OCI-LY1 (cell line): Measurements from ENCODE around the gene FRMD5.
"Not testable (repeated sequence)": the region's sequence is repeated elsewhere in the genome, so short reads cannot be mapped to it uniquely, and the experiment has no call there.

Experiments used
- H2AFZ ChIP-seq: fragments of 200-600 bp; sonication (generic), shearing (Covaris generic); 2 replicates; pipeline ENCODE4 v1.6.0; 2014; ENCODE audit warnings: antibody characterized with exemption, mild to moderate bottlenecking, low read length
- H3F3A ChIP-seq: fragments of 200-600 bp; sonication (generic), shearing (Covaris generic); 2 replicates; pipeline ENCODE4 v1.6.0; 2014; ENCODE audit warnings: mild to moderate bottlenecking, antibody characterized with exemption, low read length, moderate library complexity; ENCODE audit not compliant: insufficient read depth
- H3K27ac ChIP-seq: fragments of 200-600 bp; sonication (generic); 2 replicates; pipeline ENCODE4 v1.5.1; 2014; ENCODE audit warnings: low read length, mixed run types, mild to moderate bottlenecking, low read depth; ENCODE audit not compliant: poor library complexity, severe bottlenecking
- H3K27me3 ChIP-seq: fragments of 200-600 bp; sonication (generic); 2 replicates; pipeline ENCODE4 v1.6.0; 2014; ENCODE audit warnings: antibody characterized with exemption, mild to moderate bottlenecking, low read length, moderate library complexity; ENCODE audit not compliant: insufficient read depth
- H3K36me3 ChIP-seq: fragments of 200-600 bp; sonication (generic); 2 replicates; pipeline ENCODE4 v1.6.1; 2014; ENCODE audit warnings: mild to moderate bottlenecking, antibody characterized with exemption, low read length, moderate library complexity, mixed read lengths; ENCODE audit not compliant: insufficient read depth
- H3K4me1 ChIP-seq: fragments of 200-600 bp; sonication (generic); 2 replicates; pipeline ENCODE4 v1.5.1; 2014; ENCODE audit warnings: mild to moderate bottlenecking, low read length, moderate library complexity; ENCODE audit not compliant: insufficient read depth, severe bottlenecking
- H3K4me2 ChIP-seq: fragments of 200-600 bp; sonication (generic), shearing (Covaris generic); 2 replicates; pipeline ENCODE4 v1.6.1; 2014; ENCODE audit warnings: low read length
- H3K4me3 ChIP-seq: fragments of 200-600 bp; sonication (generic); 2 replicates; pipeline ENCODE4 v1.5.1; 2014; ENCODE audit warnings: low read length, low read depth, mild to moderate bottlenecking, mixed read lengths; ENCODE audit not compliant: poor library complexity, severe bottlenecking
- H3K79me2 ChIP-seq: fragments of 200-600 bp; shearing (Covaris generic); 2 replicates; pipeline ENCODE4 v1.6.1; 2016; ENCODE audit warnings: mixed run types, low read length, mixed read lengths; ENCODE audit not compliant: insufficient read depth
- H3K9ac ChIP-seq: fragments of 200-600 bp; sonication (generic), shearing (Covaris generic); 2 replicates; pipeline ENCODE4 v1.6.1; 2014; ENCODE audit warnings: mild to moderate bottlenecking, low read length, mixed read lengths
- H3K9me2 ChIP-seq: fragments of 200-600 bp; sonication (generic), shearing (Covaris generic); 2 replicates; pipeline ENCODE4 v1.6.1; 2014; ENCODE audit warnings: low read depth, mild to moderate bottlenecking, low read length, mixed read lengths
- H3K9me3 ChIP-seq: fragments of 200-600 bp; shearing (Covaris generic); 2 replicates; pipeline ENCODE4 v1.6.1; 2014; ENCODE audit warnings: low read length, mixed read lengths
- H4K20me1 ChIP-seq: fragments of 200-600 bp; sonication (generic), shearing (Covaris generic); 2 replicates; pipeline ENCODE4 v1.6.0; 2016; ENCODE audit warnings: mild to moderate bottlenecking, low read length; ENCODE audit not compliant: insufficient read depth
- CTCF ChIP-seq: fragments of 200-600 bp; sonication (generic), shearing (Covaris generic); IDR thresholded peaks from 2 replicates; pipeline ENCODE4 v1.5.1; 2017; ENCODE audit warnings: mild to moderate bottlenecking, antibody characterized with exemption, low read length, moderate library complexity, mixed read lengths
- EZH2 ChIP-seq: fragments of 200-600 bp; sonication (generic), shearing (Covaris generic); IDR thresholded peaks from 2 replicates; pipeline ENCODE4 v1.8.0; 2017; ENCODE audit warnings: borderline replicate concordance, mixed run types, mild to moderate bottlenecking, antibody characterized with exemption, low read length, moderate library complexity, mixed read lengths

The FRMD5 gene

DNA sequence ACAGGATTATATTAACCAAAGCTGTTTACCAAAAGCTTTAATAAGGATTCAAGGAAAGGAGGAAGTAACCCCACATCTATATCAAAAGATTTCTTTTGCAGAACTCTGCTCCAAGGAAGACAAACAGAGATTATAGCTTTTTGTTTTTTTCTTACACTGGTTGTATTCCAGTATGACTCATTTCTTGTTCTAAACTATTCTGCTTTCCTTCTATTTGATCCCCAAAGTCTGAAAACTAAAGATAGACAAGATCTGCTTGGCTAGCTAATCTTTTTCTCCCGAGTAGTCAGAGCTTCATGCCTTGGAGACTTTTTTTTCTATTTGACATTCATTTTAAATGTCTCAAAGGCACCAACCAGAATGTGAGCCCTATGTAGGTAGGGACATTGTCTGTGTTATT is 36.8 kb upstream of the FRMD5 start:
- Histone ChIP-seq H4K20me1 (no peaks in the 10 kb centered on the region), H3K27ac (no peak overlapping the region), H3K9ac (no peak overlapping the region), H3K4me3 (no peak overlapping the region), H3K36me3 (no peaks in the 10 kb centered on the region), H3K9me2 (no peaks in the 10 kb centered on the region), H3K79me2 (no peaks in the 10 kb centered on the region), H3K27me3 (no peaks in the 10 kb centered on the region), H3K4me1 (no peaks in the 10 kb centered on the region), H3K9me3 (no peaks in the 10 kb centered on the region), H2AFZ (no peak overlapping the region), H3F3A (no peaks in the 10 kb centered on the region), H3K4me2 (no peak overlapping the region)
- TF ChIP-seq EZH2 = no peak
- TF ChIP-seq CTCF = no peak

- not testable (repeated sequence) for H3K27me3 ChIP-seq
Observed at GRCh38 chr15:44229301-44229700, 34.2 kb upstream of the FRMD5 start.

DNA sequence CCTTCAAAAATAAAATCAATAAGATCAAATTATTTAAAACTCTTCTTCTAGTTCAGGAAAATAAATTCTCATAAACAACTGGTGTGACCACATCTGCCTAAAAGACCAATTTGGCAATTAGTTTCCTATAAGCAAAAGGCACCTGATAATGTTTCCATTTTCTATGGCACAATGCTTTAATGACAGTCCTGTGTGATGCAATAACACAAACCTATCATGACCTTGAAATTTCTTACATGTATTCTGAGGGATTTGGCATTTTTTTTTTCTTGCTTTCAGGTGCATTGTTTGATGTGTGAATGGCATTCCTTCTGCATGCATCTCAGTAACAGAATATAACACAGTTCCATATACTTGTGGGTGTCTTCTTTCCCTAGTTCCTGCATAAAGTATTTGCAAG is 32.5 kb upstream of the FRMD5 start:
- no peak for TF ChIP-seq EZH2
- TF ChIP-seq CTCF = no peak
- Histone ChIP-seq H2AFZ (no peak overlapping the region), H3K27ac (no peak overlapping the region), H4K20me1 (no peaks in the 10 kb centered on the region), H3K9ac (no peak overlapping the region), H3K27me3 (no peaks in the 10 kb centered on the region), H3K4me2 (no peak overlapping the region), H3F3A (no peaks in the 10 kb centered on the region), H3K9me2 (no peaks in the 10 kb centered on the region), H3K4me3 (no peak overlapping the region), H3K79me2 (no peaks in the 10 kb centered on the region), H3K9me3 (no peaks in the 10 kb centered on the region), H3K36me3 (no peaks in the 10 kb centered on the region), H3K4me1 (no peaks in the 10 kb centered on the region)

More at GRCh38 chr15:44229301-44229700, 34.2 kb upstream of the FRMD5 start:
- not testable (repeated sequence) for H4K20me1 ChIP-seq, H3K27ac ChIP-seq, H3K4me3 ChIP-seq, H2AFZ ChIP-seq, H3K36me3 ChIP-seq, H3K9me2 ChIP-seq, H3F3A ChIP-seq, H3K9me3 ChIP-seq, H3K4me1 ChIP-seq, H3K79me2 ChIP-seq, H3K9ac ChIP-seq, H3K4me2 ChIP-seq

DNA sequence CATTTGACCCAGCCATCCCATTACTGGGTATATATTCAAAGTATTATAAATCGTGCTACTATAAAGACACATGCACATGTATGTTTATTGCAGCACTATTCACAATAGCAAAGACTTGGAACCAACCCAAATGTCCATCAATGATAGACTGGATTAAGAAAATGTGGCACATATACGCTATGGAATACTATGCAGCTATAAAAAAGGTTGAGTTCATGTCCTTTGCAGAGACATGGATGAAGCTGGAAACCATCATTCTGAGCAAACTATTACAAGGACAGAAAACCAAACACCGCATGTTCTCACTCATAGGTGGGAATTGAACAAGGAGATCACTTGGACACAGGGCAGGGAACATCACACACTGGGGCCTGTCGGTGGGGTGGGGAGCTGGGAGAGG is 31.9 kb upstream of the FRMD5 start:
- H3K9me2 ChIP-seq, H3K4me2 ChIP-seq, H3K9me3 ChIP-seq, H3K27me3 ChIP-seq, H3K27ac ChIP-seq, H3K4me1 ChIP-seq, H3K36me3 ChIP-seq, H2AFZ ChIP-seq, H3F3A ChIP-seq, H3K4me3 ChIP-seq, H3K79me2 ChIP-seq, H4K20me1 ChIP-seq, H3K9ac ChIP-seq: not testable (repeated sequence)
